Activated CD4-positive, alpha-beta T cell treated with anti-CD3 and anti-CD28 coated beads, Interleukin-2, amount 50 U/mL, for 24 hours (primary cell): ENCODE results near the gene TXNDC2.
"Not testable (repeated sequence)": the region's sequence is repeated elsewhere in the genome, so short reads cannot be mapped to it uniquely, and the experiment has no call there.

Source experiments
- DNase-seq, 2 donors: peaks; one replicate each; pipeline ENCODE4 v3.0.0-alpha.2; 2020; ENCODE audit warnings: low read depth in 1 of 2, low spot score in 1 of 2

Gene TXNDC2

GRCh38 chr18:9912285-9912684 lies 26.5 kb downstream of the TXNDC2 start:
- DNase-seq = not testable (repeated sequence)

- no peak for DNase-seq
These were observed 27.4 kb downstream of the TXNDC2 start for GRCh38 chr18:9913151-9913525.

- peak; percentile 85 to 86 for DNase-seq
These were observed 28.0 kb downstream of the TXNDC2 start, which contains the start of gene VAPA for GRCh38 chr18:9913526-9914333. Gene VAPA, plus strand, starts transcription at chr18:9914016. Its CDS starts 241 bp downstream, at chr18:9914257.

- no peak for DNase-seq
These were observed 28.5 kb downstream of the TXNDC2 start for GRCh38 chr18:9914334-9914583.

- peak; percentile 65 to 69 for DNase-seq
These were observed 29.0 kb downstream of the TXNDC2 start for GRCh38 chr18:9914584-9915290.

GRCh38 chr18:9915291-9916076 lies 29.7 kb downstream of the TXNDC2 start:
- no peak for DNase-seq

GRCh38 chr18:9916077-9916639 lies 30.4 kb downstream of the TXNDC2 start:
- no peak for DNase-seq

- DNase-seq = no peak
These were observed 31.0 kb downstream of the TXNDC2 start for GRCh38 chr18:9916808-9917207.

GRCh38 chr18:9918016-9918680 lies 32.4 kb downstream of the TXNDC2 start:
- DNase-seq = no peak

GRCh38 chr18:9919564-9920232 lies 33.9 kb downstream of the TXNDC2 start:
- DNase-seq = no peak

- DNase-seq = no peak
These were observed 37.0 kb downstream of the TXNDC2 start for GRCh38 chr18:9922592-9923311.

GRCh38 chr18:9924371-9924943 lies 38.7 kb downstream of the TXNDC2 start:
- no peak for DNase-seq

GRCh38 chr18:9925369-9925768 lies 39.6 kb downstream of the TXNDC2 start:
- DNase-seq = no peak

- no peak for DNase-seq
These were observed 40.0 kb downstream of the TXNDC2 start for GRCh38 chr18:9925795-9926194.

GRCh38 chr18:9926223-9926894 lies 40.6 kb downstream of the TXNDC2 start:
- DNase-seq = no peak

GRCh38 chr18:9926977-9927376 lies 41.2 kb downstream of the TXNDC2 start:
- DNase-seq = no peak

GRCh38 chr18:9927392-9928063 lies 41.8 kb downstream of the TXNDC2 start:
- DNase-seq = no peak

GRCh38 chr18:9928646-9929259 lies 43.0 kb downstream of the TXNDC2 start:
- DNase-seq = no peak
